Calu3 (cell line): ENCODE results near the gene ST3GAL4. TPM values are rescaled to one million over a fixed set of nuclear protein-coding genes. Genes with fewer than 3 reads are reported as not detected.
"Not testable (repeated sequence)": the region's sequence is repeated elsewhere in the genome, so short reads cannot be mapped to it uniquely, and the experiment has no call there.

Experiments
- BruUV-seq: library from RNA; stranded (reverse); fragments of 400-500 nt; replicated peaks from 2 replicates; lab custom pipeline; 2021; lab: Mats Ljungman, UMichigan
- CTCF ChIA-PET: fragments of 300-600 bp; sonication (Branson Sonifier 250); formaldehyde crosslinking; loops from one replicate; lab custom pipeline; 2022; ENCODE audit warnings: antibody characterized with exemption; lab: Charles Lee
- DNase-seq: peaks from one replicate; pipeline ENCODE4 v3.0.0; 2022
- H3K27ac Mint-ChIP-seq: one replicate; pipeline ENCODE4 v1.8.0; 2022; ENCODE audit warnings: mixed read lengths; ENCODE audit not compliant: unreplicated experiment
- H3K27me3 Mint-ChIP-seq: one replicate; pipeline ENCODE4 v1.8.0; 2022; ENCODE audit warnings: mixed read lengths; ENCODE audit not compliant: unreplicated experiment
- H3K36me3 Mint-ChIP-seq: one replicate; pipeline ENCODE4 v1.8.0; 2022; ENCODE audit warnings: mild to moderate bottlenecking, moderate library complexity, mixed read lengths; ENCODE audit not compliant: insufficient read depth, unreplicated experiment
- H3K4me1 Mint-ChIP-seq: one replicate; pipeline ENCODE4 v1.8.0; 2022; ENCODE audit warnings: mild to moderate bottlenecking, low read depth, mixed read lengths; ENCODE audit not compliant: unreplicated experiment
- H3K4me3 Mint-ChIP-seq: one replicate; pipeline ENCODE4 v1.8.0; 2022; ENCODE audit warnings: mild to moderate bottlenecking, low read depth, moderate library complexity, mixed read lengths; ENCODE audit not compliant: unreplicated experiment
- H3K9me3 Mint-ChIP-seq: one replicate; pipeline ENCODE4 v1.8.0; 2022; ENCODE audit warnings: low read depth, mixed read lengths; ENCODE audit not compliant: unreplicated experiment
- CTCF ChIP-seq: fragments of 200-600 bp; IDR thresholded peaks from one replicate; pipeline ENCODE4 v1.8.0; 2022; ENCODE audit warnings: antibody characterized with exemption; ENCODE audit not compliant: unreplicated experiment
- intact Hi-C: fragments of 100-400 bp; cut with micrococcal nuclease; formaldehyde crosslinking; loops from one replicate; pipeline ENCODE4 v1.10.0; 2022; ENCODE audit not compliant: unreplicated experiment
- total RNA-seq: library from RNA; stranded (reverse); gene quantifications from 2 replicates; pipeline ENCODE4 v1.2.3, GENCODE V29; 2022

ST3GAL4 gene
- total RNA-seq, 1 experiment from 2014 or later: 27.9 TPM

- Mint-ChIP-seq H3K4me1 (peaks cover 9% of the 10 kb centered on the region), H3K27me3 (no peaks in the 10 kb centered on the region), H3K4me3 (no peak overlapping the region), H3K9me3 (no peaks in the 10 kb centered on the region), H3K36me3 (no peaks in the 10 kb centered on the region), H3K27ac (no peak overlapping the region)
- CTCF ChIA-PET: no interaction called here
- no peak for DNase-seq
- BruUV-seq: no TSS peak
- intact Hi-C loops: no loop called here
- no peak for TF ChIP-seq CTCF
These were observed 38.5 kb downstream of the ST3GAL4 start for GRCh38 chr11:126394036-126394435.

- BruUV-seq, DNase-seq, intact Hi-C loops, H3K9me3 Mint-ChIP-seq, H3K4me1 Mint-ChIP-seq, H3K4me3 Mint-ChIP-seq, CTCF ChIA-PET, H3K36me3 Mint-ChIP-seq, H3K27me3 Mint-ChIP-seq, H3K27ac Mint-ChIP-seq: not testable (repeated sequence)
These were observed 39.2 kb downstream of the ST3GAL4 start for GRCh38 chr11:126394634-126395072.

- H3K27ac Mint-ChIP-seq, DNase-seq, CTCF ChIA-PET, H3K9me3 Mint-ChIP-seq, H3K4me1 Mint-ChIP-seq, H3K27me3 Mint-ChIP-seq, H3K4me3 Mint-ChIP-seq, H3K36me3 Mint-ChIP-seq, intact Hi-C loops, BruUV-seq: not testable (repeated sequence)
These were observed 40.3 kb downstream of the ST3GAL4 start for GRCh38 chr11:126395784-126396183.

GRCh38 chr11:126396266-126396665, 40.8 kb downstream of the ST3GAL4 start:
- H3K9me3 Mint-ChIP-seq, H3K36me3 Mint-ChIP-seq, BruUV-seq, H3K4me3 Mint-ChIP-seq, H3K27ac Mint-ChIP-seq, CTCF ChIA-PET, DNase-seq, H3K27me3 Mint-ChIP-seq, intact Hi-C loops, H3K4me1 Mint-ChIP-seq: not testable (repeated sequence)

- no peaks in the 10 kb centered on the region for H3K27me3 Mint-ChIP-seq
- H3K36me3 Mint-ChIP-seq: peaks cover 4% of the 10 kb centered on the region
- H3K9me3 Mint-ChIP-seq: no peaks in the 10 kb centered on the region
- H3K4me3 Mint-ChIP-seq: no peak overlapping the region
- no peak for TF ChIP-seq CTCF
- no TSS peak for BruUV-seq
- CTCF ChIA-PET: no interaction called here
- no peak for DNase-seq
- H3K27ac Mint-ChIP-seq: no peak overlapping the region
- intact Hi-C loops: no loop called here
- no peaks in the 10 kb centered on the region for H3K4me1 Mint-ChIP-seq
These were observed 41.5 kb downstream of the ST3GAL4 start for GRCh38 chr11:126396965-126397364.

- intact Hi-C loops: no loop called here
- Mint-ChIP-seq H3K9me3 (no peaks in the 10 kb centered on the region), H3K4me1 (peaks cover 3% of the 10 kb centered on the region), H3K4me3 (no peak overlapping the region), H3K27ac (no peak overlapping the region), H3K36me3 (peaks cover 8% of the 10 kb centered on the region), H3K27me3 (no peaks in the 10 kb centered on the region)
- CTCF ChIA-PET: no interaction called here
- TF ChIP-seq CTCF: no peak
- no peak for DNase-seq
- no TSS peak for BruUV-seq
These were observed 42.8 kb downstream of the ST3GAL4 start for GRCh38 chr11:126398296-126398695.
